Transverse colon (tissue), 4 donors: ENCODE data around the gene ZNHIT6. TPM values are rescaled to one million over a fixed set of nuclear protein-coding genes. Genes with fewer than 3 reads are reported as not detected.

Experiments used
- DNase-seq: peaks from one replicate; pipeline ENCODE4 v3.0.0-alpha.2; 2019
- H3K27ac ChIP-seq, 4 donors: fragments of 200-600 bp; sonication (generic); 2 replicates each; pipeline ENCODE4 v1.5.1; 2016 to 2018; ENCODE audit warnings: inconsistent platforms in 4 of 4
- H3K27me3 ChIP-seq: fragments of 200-600 bp; sonication (generic); 2 replicates; pipeline ENCODE4 v1.5.1; 2017; ENCODE audit warnings: inconsistent platforms
- H3K36me3 ChIP-seq, 4 donors: fragments of 200-600 bp; sonication (generic); 2 replicates each; pipeline ENCODE4 v1.5.1; 2017 to 2019; ENCODE audit warnings: inconsistent platforms in 4 of 4
- H3K4me1 ChIP-seq, 4 donors: fragments of 200-600 bp; sonication (generic); 2 replicates each; pipeline ENCODE4 v1.5.1; 2017 to 2020; ENCODE audit warnings: inconsistent platforms in 4 of 4
- H3K4me3 ChIP-seq, 4 donors: fragments of 200-600 bp; sonication (generic); 1 replicate in 1 of 4; 2 replicates in 3 of 4; pipeline versions ENCODE4 v1.5.1 to v1.6.1; 2017 to 2019; ENCODE audit warnings: inconsistent platforms in 4 of 4
- H3K9me3 ChIP-seq, 2 donors: fragments of 200-600 bp; sonication (generic); 2 replicates each; pipeline ENCODE4 v1.5.1; 2017 to 2019; ENCODE audit warnings: inconsistent platforms in 2 of 2
- CTCF ChIP-seq, 5 experiments: fragments of 200-600 bp in 3 of 5; fragments of 450-650 bp in 2 of 5; sonication (generic) in 3 of 5; IDR thresholded peaks; 1 replicate in 2 of 5; 2 replicates in 3 of 5; pipeline ENCODE4 v1.5.1; 2016 to 2017; ENCODE audit warnings: antibody characterized with exemption in 5 of 5, inconsistent platforms in 3 of 5, mild to moderate bottlenecking in 2 of 5, moderate library complexity in 1 of 5
- EP300 ChIP-seq: sonication (generic); formaldehyde crosslinking; IDR thresholded peaks from one replicate; pipeline ENCODE4 v1.6.1; 2017; ENCODE audit warnings: antibody characterized with exemption, low read depth
- POLR2A ChIP-seq: fragments of 450-650 bp; IDR thresholded peaks from one replicate; pipeline ENCODE4 v1.6.1; 2016; ENCODE audit warnings: antibody characterized with exemption, mild to moderate bottlenecking, moderate library complexity
- POLR2AphosphoS5 ChIP-seq, 3 donors: sonication (generic); formaldehyde crosslinking; IDR thresholded peaks; one replicate each; pipeline ENCODE4 v1.6.1; 2016; ENCODE audit warnings: antibody characterized with exemption in 3 of 3
- WGBS, 2 donors: methylation state at CpG; one replicate each; pipeline ENCODE4 v1.1.5; 2018; ENCODE audit warnings: low coverage in 1 of 2; 5-methylcytosine and 5-hydroxymethylcytosine counted together
- in situ Hi-C, 4 donors: fragments of 200-750 bp; cut with MboI; loops; one replicate each; pipeline versions ENCODE4 v1.15.0 to v1.15.1; 2017; ENCODE audit warnings: low sequenced_read_pairs in 3 of 4, low pct_ligation_motif_present in 1 of 4, low pct_unique_long_range_greater_than_20kb in 1 of 4
- intact Hi-C: fragments of 100-400 bp; cut with DNase I; formaldehyde crosslinking; loops from one replicate; pipeline ENCODE4 v1.15.1; 2023; ENCODE audit warnings: low total_unique reads
- total RNA-seq, 4 donors: library from RNA; depleted of rRNA; stranded (reverse); fragments of >200 nt; gene quantifications; one replicate each; pipeline ENCODE4 v1.1.0, GENCODE V29; 2016

Gene ZNHIT6
- total RNA-seq, 4 donors from 2014 or later, result 2.6 to 7.8 (median 4.8) TPM

- peaks cover 3 to 21% (median 19%) of the 10 kb centered on the region in 4 donors for H3K4me1 ChIP-seq
- in situ Hi-C loops, result loop anchor here in 3 of 4 donors (10.0 kb wide), 1 partner anchor 404 kb away; no protein-coding TSS in a partner anchor
- DNase-seq, result peak; percentile 49
- H3K27ac ChIP-seq, result peak overlapping the region; percentile 89 to 91 (median 90)
- intact Hi-C loops, result no loop called here
- peaks cover 0 to 5% (median 0%) of the 10 kb centered on the region in 4 donors for H3K36me3 ChIP-seq
- no peaks in the 10 kb centered on the region for H3K27me3 ChIP-seq
- TF ChIP-seq CTCF (IDR thresholded peaks at IDR 0.05) (peak in 1 of 5 experiments; percentile 15), POLR2AphosphoS5 (IDR thresholded peaks at IDR 0.05) (no peak)
- H3K9me3 ChIP-seq, result no peaks in the 10 kb centered on the region
- WGBS, 2 donors, result 48 to 52% methylated on average over 4 to 6 of the region's 6 CpGs
- peak overlapping the region; percentile 52 to 82 (median 66) for H3K4me3 ChIP-seq
Observed at GRCh38 chr1:85708829-85709227, 595 bp upstream of the ZNHIT6 start.

GRCh38 chr1:85707267-85707989 lies 805 bp downstream of the ZNHIT6 start:
- Histone ChIP-seq H3K27ac (peak overlapping the region; percentile 89 to 91 (median 90)), H3K27me3 (no peaks in the 10 kb centered on the region), H3K9me3 (no peaks in the 10 kb centered on the region), H3K4me1 (peaks cover 3 to 21% (median 19%) of the 10 kb centered on the region in 4 donors), H3K4me3 (peak overlapping the region; percentile 52 to 82 (median 66)), H3K36me3 (peaks cover 0 to 5% (median 0%) of the 10 kb centered on the region in 4 donors)
- in situ Hi-C loops, result loop anchor here in 3 of 4 donors (10.0 kb wide), 1 partner anchor 403 kb away; no protein-coding TSS in a partner anchor
- intact Hi-C loops, result no loop called here
- 10 to 13% methylated on average over 13 of the region's 13 CpGs for WGBS, 2 donors
- TF ChIP-seq POLR2A (no peak), CTCF (IDR thresholded peaks at IDR 0.05) (no peak), EP300 (no peak), POLR2AphosphoS5 (IDR thresholded peaks at IDR 0.05) (no peak)
- no peak for DNase-seq

- intact Hi-C loops, result no loop called here
- Histone ChIP-seq H3K27me3 (no peaks in the 10 kb centered on the region), H3K27ac (no peak overlapping the region), H3K4me1 (peaks cover 3 to 21% (median 19%) of the 10 kb centered on the region in 4 donors), H3K36me3 (peaks cover 0 to 11% (median 4%) of the 10 kb centered on the region in 4 donors), H3K9me3 (no peaks in the 10 kb centered on the region), H3K4me3 (no peak overlapping the region)
- no peak for TF ChIP-seq CTCF (IDR thresholded peaks at IDR 0.05)
- no peak for TF ChIP-seq POLR2AphosphoS5 (IDR thresholded peaks at IDR 0.05)
- TF ChIP-seq EP300, result no peak
- TF ChIP-seq POLR2A, result no peak
- 89 to 92% methylated on average over 2 to 3 of the region's 3 CpGs for WGBS, 2 donors
- in situ Hi-C loops, result loop anchor here in 3 of 4 donors (10.0 kb wide), 1 partner anchor 401 kb away; no protein-coding TSS in a partner anchor
- DNase-seq, result no peak
Observed at GRCh38 chr1:85705940-85706339, 2.3 kb downstream of the ZNHIT6 start.

GRCh38 chr1:85700422-85700821 lies 7.8 kb downstream of the ZNHIT6 start:
- H3K9me3 ChIP-seq, result no peaks in the 10 kb centered on the region
- no peaks in the 10 kb centered on the region for H3K27me3 ChIP-seq
- no peaks in the 10 kb centered on the region for H3K4me1 ChIP-seq
- no peak for DNase-seq
- no peak for TF ChIP-seq POLR2AphosphoS5 (IDR thresholded peaks at IDR 0.05)
- TF ChIP-seq CTCF (IDR thresholded peaks at IDR 0.05), result no peak
- no peak for TF ChIP-seq POLR2A
- no peak for TF ChIP-seq EP300
- WGBS, 2 donors, result 90 to 94% methylated on average over 4 of the region's 4 CpGs
- intact Hi-C loops, result no loop called here
- in situ Hi-C loops, result loop anchor here in 3 of 4 donors (10.0 kb wide), 1 partner anchor 396 kb away; no protein-coding TSS in a partner anchor
- H3K4me3 ChIP-seq, result no peak overlapping the region
- H3K27ac ChIP-seq, result no peak overlapping the region
- peaks cover 0 to 18% (median 8%) of the 10 kb centered on the region in 4 donors for H3K36me3 ChIP-seq
